ENCODE results near the gene TAF1. TPM values are rescaled to one million over a fixed set of nuclear protein-coding genes. Genes with fewer than 3 reads are reported as not detected.
"Not testable (repeated sequence)": the region's sequence is repeated elsewhere in the genome, so short reads cannot be mapped to it uniquely, and the experiment has no call there.

The TAF1 gene
- total and polyA plus RNA-seq, 2 donors (not counting 1 experiment from before 2014, with no cell fraction given): 19.3 to 49.0 TPM

GRCh38 chrX:71352439-71352838 is 13.7 kb upstream of the TAF1 start:
- not testable (repeated sequence) for H3K4me1 ChIP-seq (ENCODE audit: control insufficient read depth, extremely low read depth, insufficient read depth, low read length); H3K9me3 ChIP-seq (ENCODE audit: control insufficient read depth, insufficient read depth, low read depth, low read length); H2AFZ ChIP-seq (ENCODE audit: low read length); H3K27ac ChIP-seq (ENCODE audit: insufficient read depth, low read length); H3K79me2 ChIP-seq (ENCODE audit: control insufficient read depth, insufficient read depth, low read length); H3K4me2 ChIP-seq (ENCODE audit: extremely low read depth, insufficient read depth, low read length); H4K20me1 ChIP-seq (ENCODE audit: control insufficient read depth, extremely low read depth, insufficient read depth, low read length); DNase-seq (ENCODE audit: low read depth in 2 of 2); H3K9ac ChIP-seq (ENCODE audit: insufficient read depth, low read length); H3K36me3 ChIP-seq (ENCODE audit: control insufficient read depth, insufficient read depth, low read length); H3K4me3 ChIP-seq (replicated peaks in 1 of 4; ENCODE audit: control extremely low read depth in 1 of 4, insufficient read depth in 1 of 4, low read depth in 3 of 4, low read length in 4 of 4); H3K27me3 ChIP-seq (ENCODE audit: control insufficient read depth, insufficient read depth, low read length)

GRCh38 chrX:71364221-71364620 is 1.9 kb upstream of the TAF1 start:
- no peak overlapping the region for H3K9ac ChIP-seq (ENCODE audit: insufficient read depth, low read length)
- H3K36me3 ChIP-seq (ENCODE audit: control insufficient read depth, insufficient read depth, low read length): no peaks in the 10 kb centered on the region
- H3K27me3 ChIP-seq (ENCODE audit: control insufficient read depth, insufficient read depth, low read length): no peaks in the 10 kb centered on the region
- no peak overlapping the region for H3K4me2 ChIP-seq (ENCODE audit: extremely low read depth, insufficient read depth, low read length)
- no peak overlapping the region for H2AFZ ChIP-seq (ENCODE audit: low read length)
- DNase-seq (ENCODE audit: low read depth in 2 of 2): no peak
- H3K9me3 ChIP-seq (ENCODE audit: control insufficient read depth, insufficient read depth, low read depth, low read length): no peaks in the 10 kb centered on the region
- H3K4me3 ChIP-seq (replicated peaks in 1 of 4; ENCODE audit: control extremely low read depth in 1 of 4, insufficient read depth in 1 of 4, low read depth in 3 of 4, low read length in 4 of 4): no peak overlapping the region
- H4K20me1 ChIP-seq (ENCODE audit: control insufficient read depth, extremely low read depth, insufficient read depth, low read length): no peaks in the 10 kb centered on the region
- peaks cover 22% of the 10 kb centered on the region for H3K79me2 ChIP-seq (ENCODE audit: control insufficient read depth, insufficient read depth, low read length)
- H3K27ac ChIP-seq (ENCODE audit: insufficient read depth, low read length): no peak overlapping the region
- TF ChIP-seq EZH2 (IDR thresholded peaks at IDR 0.05; ENCODE audit: low read length, missing control alignments): no peak
- no peak for TF ChIP-seq CTCF (conservative IDR thresholded peaks at IDR 0.05 in 1 of 2, IDR thresholded peaks at IDR 0.05 in 1 of 2; ENCODE audit: low read depth in 1 of 2, low read length in 2 of 2)
- H3K4me1 ChIP-seq (ENCODE audit: control insufficient read depth, extremely low read depth, insufficient read depth, low read length): peaks cover 2% of the 10 kb centered on the region

GRCh38 chrX:71365356-71365874 is 742 bp upstream of the TAF1 start:
- peak in 1 of 2 donors; percentile 2 for DNase-seq (ENCODE audit: low read depth in 2 of 2)
- H3K9me3 ChIP-seq (ENCODE audit: control insufficient read depth, insufficient read depth, low read depth, low read length): no peaks in the 10 kb centered on the region
- no peaks in the 10 kb centered on the region for H4K20me1 ChIP-seq (ENCODE audit: control insufficient read depth, extremely low read depth, insufficient read depth, low read length)
- H3K79me2 ChIP-seq (ENCODE audit: control insufficient read depth, insufficient read depth, low read length): peaks cover 23% of the 10 kb centered on the region
- H3K4me3 ChIP-seq (replicated peaks in 1 of 4; ENCODE audit: control extremely low read depth in 1 of 4, insufficient read depth in 1 of 4, low read depth in 3 of 4, low read length in 4 of 4): peak overlapping the region; percentile 42 to 84 (median 57)
- peak overlapping the region; percentile 40 for H3K4me2 ChIP-seq (ENCODE audit: extremely low read depth, insufficient read depth, low read length)
- no peaks in the 10 kb centered on the region for H3K27me3 ChIP-seq (ENCODE audit: control insufficient read depth, insufficient read depth, low read length)
- H2AFZ ChIP-seq (ENCODE audit: low read length): no peak overlapping the region
- TF ChIP-seq CTCF (conservative IDR thresholded peaks at IDR 0.05 in 1 of 2, IDR thresholded peaks at IDR 0.05 in 1 of 2; ENCODE audit: low read depth in 1 of 2, low read length in 2 of 2) (no peak), EZH2 (IDR thresholded peaks at IDR 0.05; ENCODE audit: low read length, missing control alignments) (no peak)
- peak overlapping the region; percentile 64 for H3K9ac ChIP-seq (ENCODE audit: insufficient read depth, low read length)
- no peaks in the 10 kb centered on the region for H3K36me3 ChIP-seq (ENCODE audit: control insufficient read depth, insufficient read depth, low read length)
- H3K4me1 ChIP-seq (ENCODE audit: control insufficient read depth, extremely low read depth, insufficient read depth, low read length): peaks cover 2% of the 10 kb centered on the region
- H3K27ac ChIP-seq (ENCODE audit: insufficient read depth, low read length): peak overlapping the region; percentile 85

Data from fibroblast of lung (primary cell).